ENCODE data around the gene TBRG4.

TBRG4 gene

DNA sequence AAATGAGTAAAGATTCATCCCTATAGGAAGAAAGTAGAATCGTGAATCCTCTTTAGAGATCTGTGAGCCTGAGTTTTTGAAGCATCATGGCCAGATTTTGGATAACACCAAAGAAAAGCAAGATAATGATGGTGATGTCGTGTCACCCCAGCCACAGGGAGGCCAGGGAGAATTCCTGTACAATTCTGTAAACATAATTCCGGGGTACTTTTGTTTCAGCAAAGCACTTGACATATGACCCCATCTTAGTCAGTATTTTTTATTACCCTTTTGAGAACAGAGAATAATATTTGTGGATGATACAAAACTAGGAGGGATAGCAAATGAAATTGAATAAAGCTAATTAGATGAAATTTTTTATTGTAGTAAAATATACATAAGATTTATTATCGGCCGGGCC, 56.5 kb downstream of the TBRG4 start:
- DNase-seq (ENCODE audit: low spot score), result no peak

- no peak for DNase-seq (ENCODE audit: low spot score)
Observed at GRCh38 chr7:45054442-45054841, 57.1 kb downstream of the TBRG4 start.

- DNase-seq (ENCODE audit: low spot score), result no peak
Observed at GRCh38 chr7:45053941-45054340, 57.6 kb downstream of the TBRG4 start.

DNA sequence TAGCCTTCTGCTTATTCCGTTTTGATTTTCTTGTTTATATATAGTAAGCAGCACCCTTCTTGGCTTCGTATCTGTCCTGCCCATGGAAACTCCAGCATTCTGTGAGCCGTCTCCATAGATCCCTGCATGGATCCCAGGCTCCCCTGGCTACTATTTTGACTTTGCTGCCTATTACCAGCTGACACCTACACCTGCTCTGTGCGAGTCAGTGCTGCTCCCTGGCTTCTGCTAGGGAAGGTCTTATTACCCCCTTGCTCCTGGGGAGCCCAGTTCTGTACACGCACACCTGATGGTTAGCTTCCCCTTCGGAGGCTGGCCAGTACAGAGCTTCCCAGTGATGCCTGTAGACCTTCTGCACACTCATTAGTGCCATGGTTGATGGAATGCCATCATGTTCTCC, 58.1 kb downstream of the TBRG4 start:
- no peak for DNase-seq (ENCODE audit: low spot score)

GRCh38 chr7:45052011-45052410, 59.5 kb downstream of the TBRG4 start:
- no peak for DNase-seq (ENCODE audit: low spot score)

- DNase-seq (ENCODE audit: low spot score), result no peak
Observed at GRCh38 chr7:45050198-45050597, 61.3 kb downstream of the TBRG4 start.

Data from CD4-positive, alpha-beta T cell treated with Interleukin-15 for 4 hours (primary cell).